RPMI7951 (cell line): Measurements from ENCODE around the gene CFAP69. TPM values are rescaled to one million over a fixed set of nuclear protein-coding genes. Genes with fewer than 3 reads are reported as not detected.
"Not testable (repeated sequence)": the region's sequence is repeated elsewhere in the genome, so short reads cannot be mapped to it uniquely, and the experiment has no call there.

Experiments used
- DNase-seq: peaks from one replicate; pipeline ENCODE4 v3.0.0-alpha.2; 2012; ENCODE audit warnings: low read depth
- total RNA-seq: library from RNA; depleted of rRNA; stranded (reverse); fragments of >200 nt; shearing (Covaris generic); gene quantifications from 2 replicates; pipeline ENCODE4 v1.2.3, GENCODE V29; 2014

CFAP69 gene
- total RNA-seq, 1 experiment from 2014 or later: 4.2 TPM

DNA sequence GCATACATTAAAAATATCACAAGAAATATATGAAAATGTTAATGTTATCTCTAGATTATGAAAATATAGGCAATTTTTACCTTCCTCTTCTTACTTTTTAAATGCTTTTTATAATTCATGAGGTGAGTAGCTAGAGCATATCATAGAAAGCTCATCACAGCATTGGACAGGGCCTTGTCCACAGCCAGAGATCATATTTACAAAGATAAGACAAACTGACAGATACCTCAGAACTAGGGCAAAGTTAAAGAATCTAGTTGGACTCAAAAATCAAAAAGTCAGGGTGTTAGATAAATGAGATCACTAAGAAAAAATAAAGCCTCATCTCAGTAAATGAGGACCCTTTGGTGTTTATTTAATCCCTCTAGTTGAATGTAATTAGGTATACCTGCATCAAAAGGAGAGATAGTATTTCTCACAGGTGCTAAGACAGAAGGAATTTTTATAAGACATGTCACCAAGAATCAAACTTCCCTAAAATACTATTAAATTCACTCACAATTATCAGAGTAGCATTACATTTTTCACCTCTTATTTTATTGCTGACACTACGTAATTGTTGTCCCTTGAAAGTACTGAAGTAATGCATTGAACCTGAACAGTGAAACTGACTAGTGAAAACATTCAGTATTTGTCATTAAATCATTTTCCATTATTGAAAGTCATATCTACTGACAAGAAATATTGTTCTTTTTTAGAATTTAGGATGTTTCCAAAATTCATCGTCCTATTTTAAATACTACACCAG, 25.6 kb downstream of the CFAP69 start:
- no peak for DNase-seq

DNA sequence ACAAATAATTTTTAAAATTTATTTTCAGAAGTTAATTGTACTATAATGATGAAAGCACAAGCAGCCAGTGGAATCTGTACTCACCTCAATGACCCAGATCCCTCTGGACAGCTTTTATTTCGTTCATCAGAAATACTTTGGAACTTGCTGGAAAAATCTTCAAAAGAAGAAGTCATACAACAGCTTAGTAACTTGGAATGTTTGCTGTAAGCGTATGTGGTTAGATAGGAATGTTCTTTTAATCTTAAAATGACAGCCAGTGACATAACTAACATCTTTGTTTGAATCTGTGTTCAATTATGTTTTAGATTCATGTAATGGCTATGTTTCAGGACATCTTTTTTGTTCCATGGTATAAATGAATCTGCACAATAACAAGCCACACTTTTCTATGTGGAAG, 26.8 kb downstream of the CFAP69 start:
- DNase-seq: peak; percentile 44

DNA sequence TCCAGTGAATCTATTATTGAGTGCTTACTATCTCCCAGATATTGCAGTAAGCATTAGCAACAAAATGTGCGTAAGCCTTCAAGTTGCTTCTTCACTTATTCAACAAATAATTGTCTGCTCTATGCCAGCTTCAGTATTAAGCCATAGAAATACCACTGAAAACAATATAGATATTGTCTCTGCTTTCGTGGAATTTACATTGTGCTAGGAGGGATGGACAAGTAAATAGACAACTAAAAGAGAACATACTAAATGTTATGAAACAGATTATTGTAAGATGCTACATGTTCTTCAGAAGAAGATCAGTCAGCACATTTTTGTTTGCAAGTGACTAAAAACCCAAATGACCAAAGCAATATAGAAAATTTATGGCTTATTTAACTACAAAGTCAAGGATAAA, 27.3 kb downstream of the CFAP69 start:
- DNase-seq: no peak

DNA sequence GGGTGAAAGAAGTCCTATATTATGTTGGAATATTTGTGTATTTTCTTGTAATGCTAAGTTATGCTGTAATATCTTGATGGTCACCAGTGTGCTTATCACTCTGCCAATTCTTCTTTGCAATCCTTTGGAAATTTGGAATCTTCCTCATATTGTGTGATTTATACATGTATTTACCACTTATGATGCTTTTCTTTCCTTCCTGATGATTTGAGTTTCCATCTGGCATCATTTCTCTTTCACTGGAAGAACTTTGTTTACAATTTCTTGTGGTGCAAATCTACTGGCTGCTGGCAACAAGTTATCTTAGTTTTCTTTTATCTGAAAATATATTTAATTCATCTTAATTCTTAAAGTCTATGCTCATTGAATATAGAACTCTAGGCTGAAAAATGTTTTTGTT, 29.2 kb downstream of the CFAP69 start:
- no peak for DNase-seq

DNA sequence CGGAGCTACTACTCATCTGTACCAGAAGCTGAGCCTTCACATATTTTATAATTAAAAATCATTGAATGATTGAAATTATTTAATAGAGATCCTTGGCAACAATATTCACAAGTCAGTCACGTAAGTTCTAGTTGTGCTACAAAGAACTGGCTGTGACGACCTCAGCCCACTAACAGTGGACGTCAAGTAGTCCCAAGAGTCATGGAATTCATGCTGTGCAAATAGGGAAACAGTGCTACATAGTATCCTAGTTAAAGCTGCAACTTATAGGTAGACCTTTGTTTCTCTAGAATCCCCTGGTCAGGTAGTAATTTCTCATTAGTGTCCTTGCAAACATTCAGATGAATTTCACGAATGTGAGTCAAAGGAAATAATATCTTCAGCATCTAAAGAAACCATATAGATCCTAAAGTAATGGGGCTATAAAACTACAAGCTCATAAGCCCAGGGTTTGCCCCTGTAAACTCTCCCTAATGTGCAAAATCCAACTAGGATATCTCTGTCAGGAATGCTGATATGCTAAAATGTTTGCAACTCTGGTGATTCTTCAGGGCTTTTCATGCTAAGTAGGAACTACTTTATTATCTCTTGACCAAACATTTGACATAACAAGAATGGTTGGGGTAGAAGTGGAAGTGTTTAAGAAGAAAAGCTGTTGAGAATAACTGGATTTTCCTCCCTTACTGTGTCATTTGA, 31.2 kb downstream of the CFAP69 start:
- DNase-seq: no peak

DNA sequence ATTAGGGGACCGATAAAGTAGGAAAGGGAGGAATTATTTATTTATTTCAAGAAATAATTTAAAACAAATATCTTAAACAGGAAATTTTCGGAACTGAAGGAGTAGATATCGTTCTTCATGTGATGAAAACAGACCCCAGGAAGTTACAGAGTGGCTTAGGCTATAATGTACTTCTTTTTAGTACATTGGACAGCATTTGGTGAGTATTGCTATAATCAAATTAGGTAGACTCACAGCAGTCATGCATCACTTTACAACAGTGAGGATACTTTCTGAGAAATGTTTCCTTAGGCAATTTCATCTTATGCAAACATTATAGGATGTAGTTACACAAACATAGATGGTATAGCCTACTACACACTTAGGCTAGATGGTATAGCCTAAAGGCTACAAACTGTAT, 43.2 kb downstream of the CFAP69 start:
- DNase-seq: no peak

DNA sequence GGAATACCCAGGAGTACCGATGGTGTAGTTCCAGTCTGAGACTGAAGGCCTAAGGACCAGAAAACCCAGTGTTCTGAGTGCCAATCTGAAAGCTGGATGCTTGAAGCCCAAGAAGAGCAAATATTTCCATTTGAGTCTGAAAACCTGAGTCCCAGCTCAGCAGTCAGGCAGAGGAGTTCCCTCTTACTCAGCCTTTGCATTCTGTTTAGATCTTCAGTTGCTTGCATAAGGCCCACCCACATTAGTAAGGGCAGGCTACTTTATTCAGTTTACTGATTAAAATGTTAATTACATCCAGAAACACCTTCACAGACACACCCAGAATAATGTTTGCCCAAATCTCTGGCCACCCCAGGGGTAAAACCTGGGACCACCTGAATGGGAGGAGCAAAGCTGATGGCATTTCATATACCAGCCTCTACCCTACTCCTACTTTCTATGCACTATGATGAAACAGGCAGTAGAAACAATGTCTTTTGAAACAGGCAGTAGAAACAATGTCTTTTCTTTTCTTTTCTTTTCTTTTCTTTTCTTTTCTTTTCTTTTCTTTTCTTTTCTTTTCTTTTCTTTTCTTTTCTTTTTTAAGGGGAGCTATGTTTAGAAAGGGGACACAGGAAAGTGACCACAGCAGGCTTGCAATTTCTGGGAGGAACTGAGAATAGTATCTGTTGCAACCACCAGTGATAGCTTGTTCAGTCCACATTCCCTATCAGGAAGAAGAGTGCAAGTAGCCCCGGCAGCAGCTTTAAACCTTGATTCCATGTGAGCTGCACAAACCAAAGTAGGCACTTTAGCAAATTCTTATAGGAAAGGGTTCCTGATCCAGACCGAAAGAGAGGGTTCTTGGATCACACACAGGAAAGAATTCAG, 45.5 kb downstream of the CFAP69 start:
- DNase-seq: no peak

DNA sequence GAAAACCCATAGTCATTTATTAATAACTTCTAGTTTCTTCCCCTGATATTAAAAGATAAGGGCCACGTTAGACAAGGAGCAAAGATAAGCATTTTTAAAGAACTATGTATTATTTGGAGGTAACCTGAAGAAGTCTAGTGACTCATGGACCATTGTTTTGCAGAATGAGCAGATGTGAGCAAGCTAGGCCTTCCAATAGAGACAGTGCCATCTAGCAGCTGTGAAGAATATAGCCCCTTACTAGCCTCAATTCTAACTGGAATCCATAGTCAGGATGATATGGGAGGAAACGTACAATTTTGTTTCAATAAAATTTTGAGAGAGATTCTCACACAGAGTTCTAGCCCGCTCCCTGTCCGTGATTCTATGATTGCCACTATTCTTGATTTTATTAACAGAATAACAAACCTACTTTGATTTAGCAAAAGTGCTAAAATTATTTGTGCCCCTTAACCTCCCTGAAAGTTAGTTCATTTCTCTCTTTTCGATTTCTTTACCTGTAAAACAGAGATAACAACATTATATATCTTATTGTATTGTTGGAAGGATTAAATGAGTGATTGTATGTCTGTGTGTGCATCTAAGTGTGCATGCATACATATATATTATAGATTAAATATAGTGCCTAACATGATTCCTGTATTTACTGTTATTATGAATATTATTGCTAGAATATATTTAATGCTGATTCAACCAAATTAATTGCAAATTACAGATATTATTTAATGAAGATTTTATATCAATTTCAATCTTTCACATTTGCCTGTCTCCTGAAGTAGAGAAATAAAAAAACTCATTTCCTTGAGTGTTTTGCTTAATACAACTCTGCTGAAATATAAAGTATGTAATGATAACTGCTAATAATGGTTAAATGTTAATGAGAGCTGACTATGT, 53.4 kb downstream of the CFAP69 start:
- DNase-seq: peak; percentile 70

DNA sequence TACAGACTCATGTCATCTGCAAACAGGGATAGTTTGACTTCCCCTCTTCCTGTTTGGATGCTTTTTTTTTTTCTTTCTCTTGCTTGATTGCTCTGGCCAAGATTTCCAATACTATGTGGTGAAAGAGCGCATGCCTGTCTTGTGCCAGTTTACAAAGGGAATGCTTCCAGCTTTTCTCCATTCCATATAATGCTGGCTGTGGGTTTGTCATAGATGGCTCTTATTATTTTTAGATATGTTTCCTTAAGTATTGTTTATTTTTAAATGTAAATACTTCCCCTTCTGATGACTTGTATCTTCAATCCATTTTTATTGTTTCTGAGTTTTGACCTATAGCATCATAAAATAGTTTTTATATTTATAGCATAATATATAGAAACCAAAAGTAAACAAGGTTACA, 58.3 kb downstream of the CFAP69 start:
- no peak for DNase-seq

DNA sequence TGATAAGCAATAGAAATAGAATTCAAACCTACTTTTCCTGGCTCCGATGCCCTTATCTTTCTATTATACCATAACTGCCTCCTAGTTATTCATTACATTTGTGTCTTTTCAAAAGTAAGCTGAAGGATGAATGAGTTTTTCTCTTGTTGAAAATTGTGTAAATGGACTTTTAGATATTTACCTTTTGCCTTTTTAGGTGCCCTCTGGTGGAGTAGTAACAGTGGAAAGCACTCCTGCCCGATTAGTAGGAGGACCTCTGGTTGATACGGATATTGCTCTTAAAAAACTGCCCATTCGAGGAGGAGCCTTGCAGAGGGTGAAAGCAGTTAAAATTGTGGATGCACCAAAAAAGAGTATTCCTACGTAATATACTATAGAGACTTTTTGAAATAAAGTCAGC, 64.9 kb downstream of the CFAP69 start:
- no peak for DNase-seq

DNA sequence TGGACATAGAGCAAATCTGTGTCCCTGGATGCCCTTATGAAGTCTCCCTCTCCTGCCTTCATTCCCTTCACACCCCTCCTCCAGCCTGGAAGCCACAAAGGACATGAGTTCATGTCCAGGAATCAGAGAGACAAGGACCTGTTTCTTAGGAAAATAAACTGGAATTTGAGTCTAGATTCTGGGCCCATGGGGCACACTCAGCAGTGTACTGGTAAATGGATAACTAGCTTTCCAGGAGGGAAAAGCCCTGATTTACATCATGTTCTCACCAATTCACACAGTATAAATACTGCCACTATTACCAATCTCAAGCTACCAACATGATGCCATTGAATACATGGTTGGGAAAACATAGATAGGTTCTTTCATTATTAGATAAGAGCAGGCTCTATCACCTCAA, 66.2 kb downstream of the CFAP69 start:
- DNase-seq: no peak

DNA sequence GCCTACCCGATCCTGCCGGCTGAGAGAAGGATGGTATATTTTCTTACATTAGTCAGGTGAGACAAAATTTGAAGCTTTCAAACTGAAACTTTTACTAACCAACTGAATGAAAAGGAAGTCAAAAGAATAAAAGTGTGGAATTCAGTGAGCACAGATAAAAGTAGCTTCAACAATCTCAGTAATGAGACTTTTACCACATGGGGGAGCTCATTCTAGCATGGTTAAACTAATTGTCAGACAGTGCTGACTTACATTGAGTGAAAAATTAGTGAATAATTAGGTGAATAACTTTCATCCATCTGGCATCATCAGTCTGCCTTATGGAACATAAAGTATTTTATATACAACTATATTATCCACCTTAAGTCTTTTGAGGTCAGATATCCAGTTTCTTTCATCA, 67.8 kb downstream of the CFAP69 start:
- DNase-seq: peak; percentile 3

DNA sequence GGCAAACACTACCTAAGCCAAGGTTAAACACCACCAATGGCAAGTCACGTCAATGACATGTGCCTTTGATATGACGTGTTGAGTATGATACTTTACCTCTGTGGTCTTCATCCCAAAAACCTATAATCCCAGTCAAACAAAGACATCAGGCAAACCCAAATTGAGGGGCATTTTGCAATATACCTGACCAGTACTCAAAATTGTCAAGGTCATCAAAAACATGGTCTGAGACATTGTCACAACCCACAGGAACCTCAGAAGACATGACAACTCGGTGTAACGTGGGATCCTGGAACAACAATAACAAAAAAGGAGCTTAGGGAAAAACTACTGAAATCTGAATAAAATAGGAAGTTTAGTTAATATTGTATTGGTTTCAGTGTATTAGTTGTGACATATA, 68.9 kb downstream of the CFAP69 start:
- DNase-seq: no peak

DNA sequence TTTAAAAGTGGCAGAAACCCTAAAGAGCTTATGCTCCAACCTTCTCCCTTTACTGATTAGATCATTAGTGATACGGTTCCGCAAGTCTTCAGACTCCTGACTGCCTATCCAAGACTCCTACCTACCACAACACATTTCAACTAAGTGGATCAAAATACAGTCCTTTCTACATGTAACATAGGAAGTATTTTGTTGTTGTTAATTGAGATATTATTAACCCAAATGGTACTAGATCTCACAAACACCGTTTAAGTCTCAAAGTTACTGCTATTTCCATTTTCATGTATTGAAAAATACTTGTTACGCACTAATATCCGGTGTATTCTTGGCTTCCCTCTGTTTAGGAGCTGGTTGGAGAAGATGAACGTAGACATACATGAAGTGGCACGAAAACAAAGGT, 75.0 kb downstream of the CFAP69 start:
- DNase-seq: no peak

DNA sequence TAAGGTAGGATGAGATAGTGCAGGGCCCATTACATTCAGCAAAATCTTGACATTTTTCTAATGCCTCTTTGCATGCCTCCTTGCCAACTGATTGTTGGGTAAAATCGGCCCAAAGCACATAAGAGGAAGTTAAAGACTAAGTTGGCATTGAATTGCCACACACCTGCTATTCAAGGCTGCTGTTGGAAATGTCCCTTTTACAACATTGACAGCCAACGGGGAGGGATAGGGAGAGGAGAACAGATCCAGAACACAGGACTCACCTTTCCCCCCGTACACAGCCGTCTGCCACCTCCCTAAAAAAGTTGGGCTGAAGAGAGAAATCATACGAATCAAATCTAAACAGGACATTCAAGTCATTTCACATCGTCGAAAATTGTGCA, 75.4 kb downstream of the CFAP69 start:
- DNase-seq: no peak

DNA sequence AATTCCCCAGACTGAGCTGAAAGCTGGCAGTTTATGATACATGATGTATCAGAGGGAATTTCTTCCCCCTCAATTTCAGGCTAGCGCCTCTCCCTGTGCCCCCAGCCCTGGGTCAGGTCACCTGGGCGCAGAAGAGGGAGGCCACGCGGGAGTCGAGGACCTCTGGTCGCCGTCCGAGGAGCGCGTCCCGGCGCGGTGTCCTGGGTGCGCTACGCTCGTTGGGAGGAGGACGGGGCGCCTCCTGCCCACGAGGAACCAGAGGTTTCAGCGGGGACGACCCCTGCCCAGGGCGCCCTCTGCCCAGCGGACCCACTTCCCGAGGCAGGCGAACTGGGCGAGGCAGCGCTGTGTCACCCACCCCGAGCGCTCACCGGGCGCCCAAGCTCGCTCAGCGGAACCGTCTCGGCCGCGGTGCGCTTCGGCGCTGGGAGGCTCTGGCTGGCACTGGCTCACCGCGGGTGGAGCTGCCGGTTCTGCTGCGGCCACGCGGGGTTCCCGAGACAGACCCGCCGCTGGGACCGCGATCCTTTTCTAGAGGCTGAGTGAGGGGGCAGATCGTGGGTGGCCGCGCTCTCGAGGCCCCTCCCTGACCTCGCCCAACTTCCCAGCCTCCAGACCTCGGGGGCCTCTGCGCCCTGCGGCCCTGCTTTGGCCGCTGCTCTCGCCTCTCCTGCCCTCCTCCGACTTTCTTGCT, 76.0 kb downstream of the CFAP69 start, which contains the start of gene FAM237B:
FAM237B (minus strand) TSS at position 504 of the 694 bp plus-strand sequence. CDS start 1,556 bp downstream, outside the sequence.
- DNase-seq: peak; percentile 6

DNA sequence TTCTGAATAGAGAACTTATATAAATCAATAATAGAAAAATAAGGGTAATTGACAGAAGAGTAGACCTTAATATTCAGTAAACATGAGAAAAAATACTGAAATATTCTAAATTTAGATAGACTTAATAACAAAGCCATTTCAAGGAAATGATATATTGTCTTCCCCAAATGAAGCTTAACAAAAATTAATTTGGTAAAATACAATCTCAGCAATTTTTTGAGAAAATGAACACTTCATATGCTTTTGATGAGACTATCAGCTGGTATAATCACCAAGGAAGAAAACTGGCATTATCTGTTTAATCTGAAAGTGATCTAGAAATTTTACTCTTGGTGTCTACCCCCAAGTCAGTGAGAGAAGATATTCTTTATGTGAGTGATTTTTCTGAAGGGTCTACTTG, 77.9 kb downstream of the CFAP69 start:
- no peak for DNase-seq

DNA sequence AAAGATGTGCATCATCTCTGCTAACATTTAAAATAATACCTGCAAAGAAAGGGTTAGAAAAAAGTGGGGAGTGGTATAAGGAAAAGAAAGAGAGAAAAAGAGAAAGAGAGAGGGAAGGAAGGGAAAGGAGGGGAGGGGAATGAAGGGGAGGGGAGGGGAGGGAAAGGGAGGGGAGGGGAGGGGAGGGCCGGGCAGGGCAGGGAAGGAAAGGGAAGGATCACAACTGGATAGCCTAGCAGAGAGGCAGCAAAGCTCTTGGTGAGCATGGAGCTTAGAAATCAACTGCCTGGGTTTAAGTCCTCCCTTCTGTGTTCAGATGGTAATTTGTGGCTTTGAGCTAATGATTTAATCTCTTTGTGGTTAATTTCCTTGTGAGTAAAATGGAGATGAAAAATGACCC, 81.5 kb downstream of the CFAP69 start:
- no peak for DNase-seq

DNA sequence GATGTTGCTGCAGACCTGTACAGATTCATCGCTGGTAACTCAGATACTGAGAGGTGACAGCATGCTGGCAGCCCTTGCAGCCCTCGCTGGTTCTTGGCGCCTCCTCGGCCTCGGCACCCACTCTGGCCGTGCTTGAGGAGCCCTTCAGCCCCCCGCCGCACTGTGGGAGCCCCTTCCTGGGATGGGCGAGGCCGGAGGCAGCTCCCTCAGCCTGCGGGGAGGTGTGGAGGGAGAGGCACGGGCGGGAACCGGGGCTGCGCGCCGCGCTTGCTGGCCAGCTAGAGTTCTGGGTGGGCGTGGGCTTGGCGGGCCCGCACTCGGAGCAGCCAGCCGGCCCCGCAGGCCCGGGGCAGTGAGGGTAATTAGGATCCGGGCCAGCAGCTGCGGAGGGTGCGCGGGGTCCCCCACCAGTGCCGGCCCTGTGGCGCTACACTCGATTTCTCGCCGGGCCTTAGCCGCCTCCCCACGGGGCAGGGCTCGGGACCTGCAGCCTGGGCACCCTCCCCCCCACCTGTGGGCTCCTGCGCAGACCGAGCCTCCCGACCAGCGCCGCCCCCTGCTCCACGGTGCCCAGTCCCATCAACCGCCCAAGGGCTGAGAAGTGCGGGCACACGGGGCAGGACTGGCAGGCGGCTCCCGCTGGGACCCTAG, 89.3 kb downstream of the CFAP69 start:
- no peak for DNase-seq

DNA sequence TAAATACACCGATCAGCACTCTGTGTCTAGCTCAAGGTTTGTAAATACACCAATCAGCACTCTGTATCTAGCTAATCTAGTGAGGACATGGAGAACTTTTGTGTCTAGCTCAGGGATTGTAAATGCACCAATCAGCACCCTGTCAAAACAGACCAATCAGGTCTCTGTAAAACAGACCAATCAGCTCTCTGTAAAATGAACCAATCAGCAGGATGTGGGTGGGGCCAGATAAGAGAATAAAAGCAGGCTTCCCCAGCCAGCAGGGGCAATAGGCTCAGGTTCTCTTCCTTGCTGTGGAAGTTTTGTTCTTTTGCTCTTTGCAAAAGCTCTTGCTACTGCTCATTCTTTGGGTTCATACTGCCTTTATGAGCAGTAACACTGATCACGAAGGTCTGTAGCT, 90.0 kb downstream of the CFAP69 start:
- not testable (repeated sequence) for DNase-seq
